Amniotic stem cell (primary cell): Measurements from ENCODE around the gene ECEL1.

ENCODE experiments used
- DNase-seq: peaks from one replicate; lab custom pipeline; 2025; lab: John Stamatoyannopoulos, UW

ECEL1 gene

DNA sequence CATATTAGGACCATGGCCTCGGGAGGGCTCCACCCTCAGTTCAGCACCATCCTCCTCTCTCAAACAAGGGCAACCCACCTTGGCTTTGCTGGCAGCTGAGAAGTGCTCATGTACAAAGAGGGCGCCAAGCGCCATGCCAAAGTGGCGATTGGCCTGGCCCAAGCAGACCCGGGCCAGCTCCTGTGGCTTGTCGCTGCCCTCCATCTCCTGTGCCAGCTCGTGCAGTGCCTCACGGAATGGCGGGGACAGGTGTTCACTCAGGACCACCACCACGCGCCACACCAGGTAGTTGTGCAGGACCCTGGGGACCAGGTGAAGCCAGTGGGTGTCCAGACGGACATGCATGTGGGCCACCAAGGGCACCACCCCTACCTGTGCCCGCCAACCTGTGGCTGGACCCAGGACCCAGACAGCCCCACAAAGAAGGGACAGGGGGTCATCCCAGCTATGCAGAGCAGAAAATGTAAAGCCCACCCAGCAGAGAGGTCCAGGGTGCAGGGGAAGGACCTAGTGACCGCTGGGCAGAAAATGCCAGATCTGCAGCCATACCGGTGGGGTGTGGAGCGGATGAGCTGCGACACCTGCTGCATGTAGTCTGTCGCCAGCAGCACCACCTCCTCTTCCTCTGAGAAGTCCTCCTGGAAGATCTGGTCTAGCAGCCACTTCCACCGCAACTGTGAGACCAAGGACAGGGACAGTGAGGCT lies 3.6 kb downstream of the ECEL1 start:
- DNase-seq: no peak

GRCh38 chr2:232483311-232483922 lies 4.2 kb downstream of the ECEL1 start:
- no peak for DNase-seq

- no peak for DNase-seq
Observed at GRCh38 chr2:232482301-232483238, 5.1 kb downstream of the ECEL1 start.

GRCh38 chr2:232481322-232482140 lies 6.1 kb downstream of the ECEL1 start:
- DNase-seq: no peak

- DNase-seq: no peak
Observed at GRCh38 chr2:232480201-232481190, 7.1 kb downstream of the ECEL1 start.

DNA sequence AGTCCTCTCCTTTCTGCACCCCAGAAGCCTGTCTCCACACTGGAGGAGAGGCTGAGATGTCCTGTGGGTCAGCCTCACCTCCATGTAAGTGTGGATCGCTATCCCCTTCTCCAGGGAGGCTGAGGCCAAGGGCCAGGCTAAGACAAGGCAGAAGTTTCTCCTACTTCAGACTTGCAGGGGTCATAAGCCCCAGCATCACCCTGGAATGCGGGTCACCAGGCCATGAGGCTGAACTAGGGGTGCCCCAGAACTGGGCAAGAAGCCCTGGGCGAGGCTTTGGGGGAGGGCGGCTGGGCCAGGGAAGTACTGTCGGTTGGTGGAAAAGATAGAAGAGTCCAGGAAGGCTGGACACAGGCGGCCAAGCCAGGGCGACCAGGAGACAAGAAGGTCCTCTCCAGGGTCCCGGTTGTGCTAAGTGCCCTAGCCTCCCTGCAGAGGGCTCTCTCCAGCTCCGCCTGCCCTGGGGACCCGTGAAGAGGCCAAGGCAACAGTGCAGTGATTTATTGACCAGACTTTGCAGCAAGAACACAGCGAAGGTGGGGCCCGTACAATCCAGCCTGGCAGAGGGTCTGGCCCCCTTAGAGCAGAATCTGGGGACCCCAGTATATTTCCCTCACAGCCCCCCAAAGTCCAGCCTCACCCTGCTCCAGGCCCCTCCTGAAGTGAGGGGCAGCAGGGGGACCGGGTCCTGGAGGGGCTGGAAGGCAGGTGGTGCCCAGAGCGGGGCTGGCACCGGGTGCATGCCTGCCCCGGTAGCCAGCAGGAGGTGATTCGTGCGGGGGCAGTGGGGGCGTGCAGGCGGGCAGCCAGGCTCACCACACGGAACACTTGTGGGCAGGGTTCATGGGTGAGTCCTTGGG lies 8.1 kb downstream of the ECEL1 start:
- no peak for DNase-seq

DNA sequence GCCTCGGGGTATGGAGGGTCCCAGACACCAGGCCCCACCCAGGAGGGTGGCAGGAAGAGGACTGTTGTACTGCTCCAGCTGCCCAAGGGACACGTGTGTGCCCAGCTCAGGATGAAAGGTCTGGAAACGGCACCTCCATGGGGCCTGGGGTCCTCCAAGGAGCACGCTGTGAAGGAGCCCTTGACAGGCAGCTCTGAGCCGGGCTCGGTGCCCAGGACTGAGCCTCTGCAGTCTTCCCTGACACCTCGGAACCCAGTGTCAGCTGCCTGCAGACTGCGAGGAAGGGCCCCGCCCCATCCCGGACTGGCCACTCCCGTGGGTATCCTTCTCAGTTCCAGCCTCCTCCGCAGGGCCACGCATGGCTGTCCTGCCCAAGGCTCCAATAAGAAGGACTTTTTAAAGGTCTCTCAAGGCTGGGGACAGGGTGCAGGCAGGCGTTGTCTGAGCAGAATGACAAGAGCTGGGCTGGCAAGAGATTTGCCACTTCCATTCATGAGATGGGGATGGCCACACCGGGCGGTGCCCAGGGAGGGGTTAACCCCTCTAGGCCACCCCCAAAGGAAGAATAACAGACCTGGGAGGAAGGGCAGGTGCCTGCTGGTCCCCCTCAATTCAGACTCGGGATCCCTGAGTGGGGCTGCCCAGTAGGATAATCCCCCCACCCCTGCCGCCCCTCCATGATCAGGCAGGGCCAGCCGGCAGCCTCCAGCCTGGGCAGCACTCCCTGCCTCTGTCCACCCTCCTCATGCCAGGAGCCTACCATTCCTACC lies 8.9 kb downstream of the ECEL1 start:
- DNase-seq: no peak

DNA sequence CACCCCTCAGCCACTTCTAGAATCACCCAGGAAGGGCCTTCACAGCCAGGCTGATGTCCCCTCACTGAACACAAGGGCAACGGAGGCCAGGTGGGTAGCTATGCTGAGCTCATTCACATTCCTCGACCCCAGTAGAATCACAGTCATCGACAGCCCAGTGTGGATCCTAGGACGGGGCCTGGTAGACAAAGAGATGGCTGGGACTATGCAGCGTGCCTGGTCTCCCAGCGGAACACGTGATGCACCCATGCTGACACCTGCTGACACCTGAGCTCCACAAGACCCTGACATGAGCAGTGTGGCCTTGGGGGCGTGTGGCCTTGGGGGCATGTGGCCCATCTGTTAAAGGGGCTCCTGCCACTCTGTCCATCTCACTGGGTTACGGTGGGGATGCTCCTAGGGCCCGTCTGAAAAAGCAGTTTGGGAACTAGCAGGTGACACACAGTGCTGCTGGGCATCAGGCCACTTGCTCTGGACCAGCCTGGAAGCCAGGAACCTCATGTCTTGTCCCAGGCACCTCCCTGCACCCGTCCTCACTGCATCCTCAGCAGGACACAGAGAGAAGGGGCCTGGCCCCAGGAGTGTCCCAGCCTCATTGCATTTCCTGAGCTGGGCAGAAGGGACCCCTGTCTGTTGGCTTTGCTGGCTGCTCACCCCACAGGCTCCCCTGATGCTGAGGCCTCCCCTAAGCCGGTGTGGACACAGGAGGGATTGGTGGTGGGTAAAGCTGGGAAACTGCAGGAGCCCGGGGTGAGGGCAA lies 9.7 kb downstream of the ECEL1 start:
- no peak for DNase-seq

DNA sequence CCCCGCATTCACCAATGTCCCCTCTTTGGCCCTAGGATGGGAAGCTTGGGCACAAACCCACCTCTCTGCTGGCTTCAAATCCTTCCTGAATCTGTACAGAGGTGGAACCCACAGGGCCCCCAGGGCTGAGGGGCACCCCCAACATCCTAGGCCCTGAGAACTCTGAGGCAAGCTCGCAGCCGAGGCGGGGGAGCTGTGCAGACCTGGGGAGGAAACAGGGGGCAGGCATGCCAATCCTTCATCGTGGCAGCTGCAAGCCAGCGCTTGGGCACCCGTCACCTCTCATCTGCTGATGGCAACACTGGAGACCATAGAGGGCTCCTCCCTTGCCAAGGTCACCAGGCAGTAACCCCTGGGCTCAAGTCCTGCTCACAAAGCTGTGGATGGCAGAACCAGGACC lies 10.8 kb downstream of the ECEL1 start:
- DNase-seq: no peak

- no peak for DNase-seq
Observed at GRCh38 chr2:232476045-232476444, 11.6 kb downstream of the ECEL1 start.

GRCh38 chr2:232473467-232473890 lies 14.2 kb downstream of the ECEL1 start:
- DNase-seq: no peak

DNA sequence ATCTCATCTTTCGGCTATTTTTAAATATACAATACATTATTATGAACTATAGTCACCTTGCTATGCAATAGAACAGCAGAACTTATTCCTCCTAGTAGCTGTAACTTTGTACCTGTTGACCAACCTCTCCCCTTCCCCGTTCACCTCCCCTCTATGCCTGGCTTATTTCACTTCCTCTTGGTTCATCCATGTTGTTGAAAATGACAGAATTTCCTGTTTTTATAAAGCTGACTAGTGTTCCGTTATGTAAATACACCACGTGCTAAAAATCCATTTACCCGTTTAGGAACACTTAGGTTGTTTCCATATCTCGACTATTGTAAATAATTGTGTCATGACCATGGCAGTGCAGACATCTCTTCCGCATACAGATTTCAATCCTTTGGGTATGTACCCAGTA lies 21.4 kb downstream of the ECEL1 start:
- DNase-seq: no peak

DNA sequence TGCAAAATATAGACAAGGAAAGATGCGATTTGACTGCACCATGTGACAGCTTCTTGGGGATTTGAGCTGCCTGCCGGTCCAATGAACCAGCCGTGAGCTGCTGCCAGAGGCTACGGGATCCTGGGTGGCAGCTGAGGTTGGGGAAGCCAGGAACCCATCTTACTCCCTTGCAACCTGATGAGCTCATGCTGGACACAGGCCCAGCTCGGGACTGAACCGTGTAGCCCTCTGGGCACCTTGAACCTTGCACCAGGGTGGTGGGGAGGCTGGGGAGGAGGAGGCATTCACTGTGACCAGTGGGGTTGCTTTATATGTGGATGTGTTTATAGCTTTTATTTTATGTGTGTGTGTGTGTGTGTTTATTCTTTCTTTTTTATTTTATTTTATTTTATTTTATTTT lies 22.6 kb downstream of the ECEL1 start:
- no peak for DNase-seq

- DNase-seq: no peak
Observed at GRCh38 chr2:232464544-232464885, 23.1 kb downstream of the ECEL1 start.

- DNase-seq: no peak
Observed at GRCh38 chr2:232463701-232464543, 23.7 kb downstream of the ECEL1 start.

DNA sequence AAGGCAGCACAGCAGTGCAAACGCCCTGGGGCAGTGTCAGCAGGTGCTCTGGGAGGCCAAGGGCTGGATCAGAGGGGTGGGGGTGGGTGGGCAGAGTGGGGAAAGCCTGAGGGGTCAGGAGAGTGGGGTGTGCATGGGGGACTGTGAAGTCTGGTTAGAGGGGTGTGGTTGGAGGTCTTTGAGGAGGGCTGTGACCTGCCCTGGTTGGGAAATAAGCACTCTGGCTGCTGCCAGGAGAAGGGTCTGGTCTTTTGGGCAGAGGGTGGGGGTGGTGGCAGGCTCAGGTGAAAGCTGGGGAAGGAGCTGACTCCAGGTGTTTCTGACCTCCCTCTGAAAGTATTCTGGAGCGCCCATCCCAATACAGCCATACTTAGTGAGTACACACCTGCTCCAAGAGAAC lies 27.5 kb downstream of the ECEL1 start:
- DNase-seq: no peak

GRCh38 chr2:232459419-232460035 lies 28.1 kb downstream of the ECEL1 start:
- DNase-seq: no peak
